ENCODE results near the gene PLEKHO1. TPM values are rescaled to one million over a fixed set of nuclear protein-coding genes. Genes with fewer than 3 reads are reported as not detected.

Gene PLEKHO1, protein sequence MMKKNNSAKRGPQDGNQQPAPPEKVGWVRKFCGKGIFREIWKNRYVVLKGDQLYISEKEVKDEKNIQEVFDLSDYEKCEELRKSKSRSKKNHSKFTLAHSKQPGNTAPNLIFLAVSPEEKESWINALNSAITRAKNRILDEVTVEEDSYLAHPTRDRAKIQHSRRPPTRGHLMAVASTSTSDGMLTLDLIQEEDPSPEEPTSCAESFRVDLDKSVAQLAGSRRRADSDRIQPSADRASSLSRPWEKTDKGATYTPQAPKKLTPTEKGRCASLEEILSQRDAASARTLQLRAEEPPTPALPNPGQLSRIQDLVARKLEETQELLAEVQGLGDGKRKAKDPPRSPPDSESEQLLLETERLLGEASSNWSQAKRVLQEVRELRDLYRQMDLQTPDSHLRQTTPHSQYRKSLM
- total RNA-seq (10 to 100 TPM; 37.7 to 68.7 (median 41.9) TPM), polyA plus RNA-seq (100 to 1,000 TPM in 1 of 3 donors, 10 to 100 TPM in 2; 71.4 to 119 (median 84.9) TPM)
- long read RNA-seq, donor 1, transcript PLEKHO1-201 (6 exons, 2,050 nt): major isoform, 58 of 64 reads
- long read RNA-seq, donor 1, partial matches to known transcripts: 1 of 64 reads
- long read RNA-seq, donor 1, other reads (novel, unspliced or antisense): 5 of 64 reads
- long read RNA-seq, donor 2, transcript PLEKHO1-201 (6 exons, 2,050 nt): major isoform, 116 of 127 reads
- long read RNA-seq, donor 2, partial matches to known transcripts: 1 of 127 reads
- long read RNA-seq, donor 2, other reads (novel, unspliced or antisense): 9 of 127 reads

DNA sequence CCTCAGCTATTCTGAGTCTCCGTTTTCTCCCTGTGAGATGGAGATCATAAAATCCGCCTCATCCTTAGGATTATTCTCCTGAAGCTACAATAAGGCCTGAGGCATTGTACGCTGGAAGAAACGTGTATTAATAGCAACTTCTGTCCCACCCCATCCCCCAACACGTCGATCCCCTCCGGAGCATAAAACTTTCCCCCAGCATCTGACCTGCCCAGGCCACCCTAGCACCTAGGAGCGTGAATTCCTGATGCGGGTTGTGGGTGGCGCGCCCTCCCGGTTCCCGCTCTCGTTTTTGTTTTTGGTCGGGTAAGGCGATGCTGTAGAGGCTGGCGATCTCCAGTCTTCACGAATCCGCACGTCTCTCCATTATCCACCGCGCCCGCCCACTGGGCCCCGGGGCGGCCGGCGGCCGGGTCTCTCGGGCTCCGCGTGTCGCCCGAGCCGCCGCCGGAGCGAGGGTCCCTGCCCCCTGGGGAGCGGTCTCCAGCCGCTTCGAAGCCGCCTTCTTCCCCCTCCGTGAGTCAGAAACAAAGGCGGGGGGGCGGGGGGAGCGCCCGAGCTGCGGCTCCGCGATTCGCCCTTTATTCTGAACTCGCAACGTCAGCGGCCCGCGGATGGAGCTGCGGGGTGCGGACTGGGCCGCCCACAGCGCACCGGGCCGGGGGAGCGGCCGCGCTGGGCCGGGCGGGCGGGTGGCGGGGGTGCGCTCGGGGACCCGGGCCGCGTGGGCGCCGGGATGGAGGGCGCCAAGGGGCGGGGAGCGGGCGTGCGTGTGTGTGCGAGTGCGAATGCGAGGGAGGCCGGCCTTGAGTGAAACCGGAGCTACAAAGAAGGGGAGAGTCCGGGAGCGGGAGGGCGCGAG lies at the start of gene PLEKHO1:
Gene PLEKHO1, plus strand, starts transcription at position 646 of the 862 bp plus-strand sequence. CDS start 342 bp downstream, outside the sequence.
- no peaks in the 10 kb centered on the region for H3K9me3 ChIP-seq
- DNase-seq (peak; percentile 90 to 91), ATAC-seq (peak; percentile 79 to 84 (median 82))
- peak within 1 kb of the TSS; percentile 89 for H3K27ac ChIP-seq
- intact Hi-C loops (cut with DNase I): no loop called here
- 1 to 2% (median 1%) methylated on average over 60 to 89 of the region's 89 CpGs for WGBS, 3 donors
- peaks cover 4 to 24% of the 10 kb centered on the region in 2 donors for H3K36me3 ChIP-seq (ENCODE audit: insufficient read depth in 1 of 2, low read depth in 1 of 2)
- TF ChIP-seq, protein P1, sequence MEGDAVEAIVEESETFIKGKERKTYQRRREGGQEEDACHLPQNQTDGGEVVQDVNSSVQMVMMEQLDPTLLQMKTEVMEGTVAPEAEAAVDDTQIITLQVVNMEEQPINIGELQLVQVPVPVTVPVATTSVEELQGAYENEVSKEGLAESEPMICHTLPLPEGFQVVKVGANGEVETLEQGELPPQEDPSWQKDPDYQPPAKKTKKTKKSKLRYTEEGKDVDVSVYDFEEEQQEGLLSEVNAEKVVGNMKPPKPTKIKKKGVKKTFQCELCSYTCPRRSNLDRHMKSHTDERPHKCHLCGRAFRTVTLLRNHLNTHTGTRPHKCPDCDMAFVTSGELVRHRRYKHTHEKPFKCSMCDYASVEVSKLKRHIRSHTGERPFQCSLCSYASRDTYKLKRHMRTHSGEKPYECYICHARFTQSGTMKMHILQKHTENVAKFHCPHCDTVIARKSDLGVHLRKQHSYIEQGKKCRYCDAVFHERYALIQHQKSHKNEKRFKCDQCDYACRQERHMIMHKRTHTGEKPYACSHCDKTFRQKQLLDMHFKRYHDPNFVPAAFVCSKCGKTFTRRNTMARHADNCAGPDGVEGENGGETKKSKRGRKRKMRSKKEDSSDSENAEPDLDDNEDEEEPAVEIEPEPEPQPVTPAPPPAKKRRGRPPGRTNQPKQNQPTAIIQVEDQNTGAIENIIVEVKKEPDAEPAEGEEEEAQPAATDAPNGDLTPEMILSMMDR (IDR thresholded peaks at IDR 0.05): no peak
- H3K4me3 ChIP-seq: peak within 1 kb of the TSS; percentile 91
- H3K4me1 ChIP-seq: peaks cover 34% of the 10 kb centered on the region
- no peaks in the 10 kb centered on the region for H3K27me3 ChIP-seq (ENCODE audit: insufficient read depth in 3 of 3, low read length in 2 of 3)

DNA sequence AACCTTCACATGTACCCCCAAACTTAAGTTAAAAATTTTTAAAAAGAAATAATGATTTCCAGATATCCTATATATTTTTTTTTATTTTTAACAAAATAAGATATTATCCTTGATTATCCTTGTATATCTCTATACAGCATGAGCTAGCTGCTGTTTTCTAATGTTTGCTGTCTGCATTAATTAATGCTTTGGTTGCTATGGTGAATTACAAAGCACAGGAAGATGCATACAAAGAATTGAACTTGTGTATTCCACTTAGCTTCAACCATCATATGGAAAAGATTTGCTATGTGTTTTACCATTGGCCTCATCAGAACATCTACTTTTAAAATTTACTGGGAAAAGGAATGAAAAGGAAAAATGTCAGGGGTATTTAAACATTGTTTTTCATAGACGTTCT lies 46.7 kb upstream of the PLEKHO1 start:
- Histone ChIP-seq H3K36me3 (ENCODE audit: insufficient read depth in 1 of 2, low read depth in 1 of 2) (peaks cover 0 to 37% of the 10 kb centered on the region in 2 donors), H3K9me3 (peaks cover 4% of the 10 kb centered on the region), H3K27ac (no peak overlapping the region), H3K4me3 (no peak overlapping the region), H3K27me3 (ENCODE audit: insufficient read depth in 3 of 3, low read length in 2 of 3) (no peaks in the 10 kb centered on the region), H3K4me1 (no peaks in the 10 kb centered on the region)
- TF ChIP-seq, protein P1 (IDR thresholded peaks at IDR 0.05): no peak
- no peak for ATAC-seq
- intact Hi-C loops (cut with DNase I): no loop called here
- no peak for DNase-seq
- WGBS, 3 donors: 63 to 76% (median 65%) methylated on average over 1 of the region's 1 CpG

DNA sequence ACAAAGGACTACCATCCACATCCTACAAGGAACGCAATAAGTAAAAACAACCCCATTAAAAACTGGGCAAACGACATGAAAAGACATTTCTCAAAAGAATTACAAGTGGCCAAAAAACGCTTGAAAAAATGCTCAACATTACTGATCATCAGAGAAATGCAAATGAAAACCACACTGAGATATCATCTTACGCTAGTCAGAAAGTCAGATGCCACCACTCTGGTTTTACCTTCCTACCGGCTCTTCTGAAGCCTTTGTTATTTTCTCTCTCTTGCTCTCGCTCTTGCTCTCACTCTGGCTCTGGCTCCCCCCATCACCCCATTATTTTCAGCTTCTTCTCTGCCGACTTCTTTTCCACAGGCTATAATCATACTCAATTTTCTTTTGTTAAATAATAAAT lies 43.4 kb upstream of the PLEKHO1 start:
- Histone ChIP-seq H3K36me3 (ENCODE audit: insufficient read depth in 1 of 2, low read depth in 1 of 2) (peaks cover 0 to 19% of the 10 kb centered on the region in 2 donors), H3K4me1 (no peaks in the 10 kb centered on the region), H3K4me3 (no peak overlapping the region), H3K27me3 (ENCODE audit: insufficient read depth in 3 of 3, low read length in 2 of 3) (no peaks in the 10 kb centered on the region), H3K9me3 (peaks cover 4% of the 10 kb centered on the region), H3K27ac (no peak overlapping the region)
- intact Hi-C loops (cut with DNase I): no loop called here
- TF ChIP-seq, protein P1 (IDR thresholded peaks at IDR 0.05): no peak
- ATAC-seq (no peak), DNase-seq (no peak)
- WGBS, 3 donors: 86 to 92% (median 89%) methylated on average over 7 of the region's 7 CpGs

DNA sequence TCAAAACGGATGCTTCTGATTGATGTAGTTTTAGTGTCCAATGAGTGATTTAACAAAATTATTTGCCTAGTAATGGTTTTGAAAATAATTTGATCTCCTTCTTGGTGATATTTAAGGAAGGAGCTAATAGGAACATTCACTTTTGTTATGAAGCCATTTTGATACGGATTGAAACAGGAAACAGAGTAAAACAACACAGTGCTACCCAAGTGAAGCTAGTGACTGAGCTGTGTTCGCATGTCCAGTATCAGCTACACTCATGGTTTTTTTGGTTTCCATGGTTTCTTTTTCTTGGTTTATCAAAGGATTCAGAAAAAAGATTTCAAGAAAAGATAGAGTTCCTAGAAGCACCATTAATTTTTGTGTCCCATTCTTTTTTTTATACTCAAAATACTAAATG lies 40.1 kb upstream of the PLEKHO1 start:
- Histone ChIP-seq H3K4me1 (no peaks in the 10 kb centered on the region), H3K4me3 (no peak overlapping the region), H3K27me3 (ENCODE audit: insufficient read depth in 3 of 3, low read length in 2 of 3) (no peaks in the 10 kb centered on the region), H3K36me3 (ENCODE audit: insufficient read depth in 1 of 2, low read depth in 1 of 2) (peaks cover 0 to 29% of the 10 kb centered on the region in 2 donors), H3K9me3 (peaks cover 8% of the 10 kb centered on the region), H3K27ac (no peak overlapping the region)
- TF ChIP-seq, protein P1 (IDR thresholded peaks at IDR 0.05): no peak
- intact Hi-C loops (cut with DNase I): no loop called here
- ATAC-seq (no peak), DNase-seq (no peak)
- WGBS, 3 donors: 83 to 87% (median 85%) methylated on average over 3 of the region's 3 CpGs

Measured in psoas muscle (tissue), 8 donors.